GM12891 (cell line): ENCODE measurements around the gene UBXN2A.

ENCODE experiments used
- POLR2A ChIP-seq: IDR thresholded peaks from 2 replicates; pipeline ENCODE4 v1.6.1; 2011; ENCODE audit warnings: low read depth, low read length, control low read depth
- POLR2AphosphoS5 ChIP-seq: IDR thresholded peaks from 2 replicates; pipeline ENCODE4 v1.6.1; 2011; ENCODE audit warnings: low read depth, low read length, control low read depth
- POU2F2 ChIP-seq: IDR thresholded peaks from 2 replicates; pipeline ENCODE4 v1.6.1; 2011; ENCODE audit warnings: low read depth, mild to moderate bottlenecking, control low read depth, low read length, moderate library complexity
- SPI1 ChIP-seq: IDR thresholded peaks from 2 replicates; pipeline ENCODE4 v1.6.1; 2011; ENCODE audit warnings: low read depth, low read length, control low read depth
- TAF1 ChIP-seq: IDR thresholded peaks from 2 replicates; pipeline ENCODE4 v1.6.1; 2011; ENCODE audit warnings: low read depth, low read length, control low read depth

DNA sequence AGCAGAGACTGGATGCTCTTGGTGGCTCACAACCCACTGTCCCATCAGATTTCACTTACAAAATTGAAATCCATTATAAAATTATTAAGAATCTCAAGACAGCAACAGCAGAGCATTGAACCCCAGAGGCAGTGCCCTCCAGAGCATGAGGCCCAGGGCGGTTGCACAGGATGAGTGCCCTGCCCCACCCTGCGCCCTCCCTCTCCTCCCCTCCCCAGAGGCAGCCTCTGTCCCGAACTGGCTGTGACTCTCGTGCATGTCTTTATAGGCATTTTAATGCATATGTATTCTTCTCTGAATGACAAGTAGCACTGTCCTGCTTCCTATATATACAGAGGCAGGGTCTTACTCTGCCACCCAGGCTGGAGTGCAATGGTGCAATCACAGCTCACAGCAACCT, 80.0 kb downstream of the UBXN2A start:
- TF ChIP-seq POLR2A (no peak), POU2F2 (no peak), POLR2AphosphoS5 (no peak), TAF1 (no peak), SPI1 (no peak)
